Measurements from ENCODE around the gene DEGS2. TPM values are rescaled to one million over a fixed set of nuclear protein-coding genes. Genes with fewer than 3 reads are reported as not detected.

The DEGS2 gene
- total and polyA plus RNA-seq, 2 experiments from 2014 or later = 1.3 to 2.7 TPM

DNA sequence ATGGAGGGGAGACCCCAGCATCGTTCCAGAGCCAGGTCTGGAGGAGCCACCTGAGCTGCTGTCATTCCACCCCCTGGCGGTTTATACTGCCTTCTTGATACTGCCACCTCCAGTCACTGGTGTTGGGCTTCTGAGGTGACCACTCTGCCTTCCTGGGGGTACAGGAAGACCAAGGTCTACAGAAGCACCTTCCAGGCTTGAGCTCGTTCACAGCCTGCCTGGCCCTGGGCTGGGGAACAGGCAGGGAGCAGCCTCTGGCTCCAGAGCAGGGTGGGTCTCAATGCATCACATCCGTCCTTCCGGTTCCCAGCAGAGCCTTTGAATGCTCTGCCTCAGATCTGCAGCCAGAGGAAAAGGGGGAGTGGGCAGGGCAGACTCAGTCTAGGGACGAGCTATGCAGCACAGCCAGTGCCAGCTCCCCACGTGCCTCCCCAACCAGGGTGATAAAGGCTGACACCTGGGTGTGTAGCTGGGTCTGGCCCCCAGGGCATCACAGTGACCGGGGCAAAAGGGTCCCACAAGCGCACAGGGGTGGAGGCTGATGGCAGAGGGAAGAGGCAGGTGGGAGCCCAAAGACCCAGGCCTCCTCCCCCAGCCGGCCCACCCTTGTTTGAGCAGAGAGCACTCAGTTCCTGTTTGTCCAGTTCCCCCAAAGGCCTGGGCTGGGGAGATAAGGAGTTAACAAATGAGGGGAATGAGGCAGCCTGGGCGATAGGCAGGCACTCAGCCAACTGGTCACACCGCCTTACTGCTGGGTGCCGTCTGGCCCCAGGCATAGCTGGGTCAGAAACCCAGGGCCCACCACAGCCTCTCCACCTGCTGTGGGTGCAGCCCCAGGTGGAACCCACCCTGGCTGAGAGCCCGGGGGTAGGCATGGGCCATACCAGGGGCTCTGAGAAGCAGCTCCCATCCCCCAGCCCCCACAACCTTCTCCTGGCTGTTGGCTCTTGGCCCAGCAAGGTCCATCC, 17.1 kb downstream of the DEGS2 start:
- Histone ChIP-seq H3K4me1 (ENCODE audit: low read depth) (peaks cover 11% of the 10 kb centered on the region), H3K27me3 (no peaks in the 10 kb centered on the region), H3K4me3 (no peak overlapping the region), H3K27ac (no peak overlapping the region), H3K9me3 (ENCODE audit: low read depth) (no peaks in the 10 kb centered on the region), H3K36me3 (no peaks in the 10 kb centered on the region)
- peak in 1 of 2 donors; percentile 53 for DNase-seq (ENCODE audit: low read depth in 1 of 2, low spot score in 1 of 2)
- TF ChIP-seq CTCF (IDR thresholded peaks at IDR 0.05; ENCODE audit: low read depth, low read length) = no peak

DNA sequence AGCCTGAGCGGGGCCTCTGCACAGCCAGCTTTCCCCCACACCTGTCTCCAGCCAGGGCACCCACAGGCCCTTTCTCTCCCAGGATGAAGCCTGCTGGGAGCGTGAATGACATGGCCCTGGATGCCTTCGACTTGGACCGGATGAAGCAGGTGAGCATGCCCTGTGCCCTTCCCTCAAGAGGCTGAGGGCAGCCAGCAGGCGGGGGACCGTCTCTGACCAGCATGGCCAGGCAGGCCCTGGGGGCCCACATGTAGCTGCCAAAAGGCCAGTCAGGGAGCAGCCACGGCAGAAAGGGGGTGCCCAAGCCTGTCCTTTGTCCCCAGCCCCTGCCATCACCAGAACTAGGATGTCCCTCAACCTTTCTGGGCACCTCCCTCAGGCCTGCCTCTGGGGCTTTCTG, 18.3 kb downstream of the DEGS2 start:
- Histone ChIP-seq H3K36me3 (no peaks in the 10 kb centered on the region), H3K4me1 (ENCODE audit: low read depth) (peaks cover 11% of the 10 kb centered on the region), H3K27ac (no peak overlapping the region), H3K9me3 (ENCODE audit: low read depth) (no peaks in the 10 kb centered on the region), H3K4me3 (no peak overlapping the region), H3K27me3 (no peaks in the 10 kb centered on the region)
- no peak for TF ChIP-seq CTCF (IDR thresholded peaks at IDR 0.05; ENCODE audit: low read depth, low read length)
- DNase-seq (ENCODE audit: low read depth in 1 of 2, low spot score in 1 of 2) = no peak

- Histone ChIP-seq H3K27ac (no peak overlapping the region), H3K4me1 (ENCODE audit: low read depth) (peaks cover 11% of the 10 kb centered on the region), H3K4me3 (no peak overlapping the region)
Measured at GRCh38 chr14:100140452-100141078, 18.9 kb downstream of the DEGS2 start.

GRCh38 chr14:100138955-100139354, 20.5 kb downstream of the DEGS2 start:
- Histone ChIP-seq H3K36me3 (no peaks in the 10 kb centered on the region), H3K4me3 (no peak overlapping the region), H3K27me3 (no peaks in the 10 kb centered on the region), H3K9me3 (ENCODE audit: low read depth) (no peaks in the 10 kb centered on the region), H3K4me1 (ENCODE audit: low read depth) (peaks cover 11% of the 10 kb centered on the region), H3K27ac (no peak overlapping the region)
- TF ChIP-seq CTCF (IDR thresholded peaks at IDR 0.05; ENCODE audit: low read depth, low read length) = no peak
- no peak for DNase-seq (ENCODE audit: low read depth in 1 of 2, low spot score in 1 of 2)

More at GRCh38 chr14:100140452-100141078, 18.9 kb downstream of the DEGS2 start:
- no peaks in the 10 kb centered on the region for H3K36me3 ChIP-seq
- peak; percentile 40 to 69 for DNase-seq (ENCODE audit: low read depth in 1 of 2, low spot score in 1 of 2)
- no peaks in the 10 kb centered on the region for H3K9me3 ChIP-seq (ENCODE audit: low read depth)
- H3K27me3 ChIP-seq = no peaks in the 10 kb centered on the region
- peak; percentile 25 for TF ChIP-seq CTCF (IDR thresholded peaks at IDR 0.05; ENCODE audit: low read depth, low read length)

DNA sequence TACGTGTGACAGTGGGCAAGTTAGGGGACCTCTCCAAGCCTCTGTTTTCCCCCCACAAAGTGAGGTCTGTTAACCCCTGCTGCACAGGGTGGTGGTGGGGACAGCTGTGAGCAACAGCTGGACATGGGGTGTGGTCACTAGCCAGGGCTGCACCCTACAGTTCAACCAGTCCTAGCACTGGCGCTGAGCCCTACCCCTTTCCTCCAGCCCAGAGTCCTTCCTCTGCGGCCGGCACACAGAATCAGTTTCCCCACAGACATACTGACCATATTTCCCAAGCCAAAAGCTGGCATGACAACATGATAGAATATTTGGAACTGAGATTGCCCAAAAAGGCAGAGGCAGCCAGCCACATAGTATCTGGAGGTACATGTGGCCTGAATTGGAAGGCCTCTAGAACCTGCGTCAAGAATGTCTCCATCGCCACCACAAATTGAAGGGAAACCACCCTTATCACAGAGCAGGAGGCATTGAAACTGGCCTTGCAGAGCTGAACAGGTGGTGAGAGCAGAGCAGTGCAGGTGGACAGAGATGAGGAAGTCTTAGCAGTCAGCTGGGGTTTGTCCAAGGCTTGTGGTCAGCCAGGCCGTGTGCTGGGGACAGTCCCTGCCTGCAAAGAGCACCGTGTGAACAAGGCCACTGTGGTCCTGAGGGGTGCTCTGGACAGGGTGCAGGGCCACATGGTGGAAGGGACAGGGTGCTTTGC, 21.2 kb downstream of the DEGS2 start:
- peaks cover 2% of the 10 kb centered on the region for H3K36me3 ChIP-seq
- no peak overlapping the region for H3K4me3 ChIP-seq
- TF ChIP-seq CTCF (IDR thresholded peaks at IDR 0.05; ENCODE audit: low read depth, low read length) = no peak
- DNase-seq (ENCODE audit: low read depth in 1 of 2, low spot score in 1 of 2) = no peak
- H3K4me1 ChIP-seq (ENCODE audit: low read depth) = peaks cover 11% of the 10 kb centered on the region
- no peak overlapping the region for H3K27ac ChIP-seq
- no peaks in the 10 kb centered on the region for H3K9me3 ChIP-seq (ENCODE audit: low read depth)
- no peaks in the 10 kb centered on the region for H3K27me3 ChIP-seq

Measured in cardiac muscle cell (in vitro differentiated cells and primary cell).